HepG2 (cell line): ENCODE measurements around the gene IL11RA.

Source experiments
- CREM ChIP-seq, 2 experiments: sonication (generic) in 1 of 2; formaldehyde crosslinking in 1 of 2; IDR thresholded peaks; 2 replicates each; pipeline versions ENCODE4 v1.4.0 to v1.6.1; 2016 to 2020; ENCODE audit warnings: antibody characterized with exemption in 1 of 2, mild to moderate bottlenecking in 1 of 2, missing genetic modification reagents in 1 of 2
- CTCF ChIP-seq: sonication (generic); formaldehyde crosslinking; IDR thresholded peaks from 2 replicates; pipeline ENCODE4 v1.5.0; 2020; ENCODE audit warnings: mild to moderate bottlenecking, missing genetic modification reagents, moderate library complexity
- MYC ChIP-seq: sonication (generic); formaldehyde crosslinking; IDR thresholded peaks from 2 replicates; pipeline ENCODE4 v1.9.0; 2021; ENCODE audit warnings: missing genetic modification reagents, borderline replicate concordance
- SMC3 ChIP-seq: IDR thresholded peaks from 2 replicates; pipeline ENCODE4 v1.6.1; 2011; ENCODE audit warnings: low read length, improper control_type of control experiment
- SRF ChIP-seq: IDR thresholded peaks from 2 replicates; pipeline ENCODE4 v1.6.1; 2011; ENCODE audit warnings: mild to moderate bottlenecking, low read depth, low read length, moderate library complexity
- ZNF83 ChIP-seq: sonication (generic); formaldehyde crosslinking; IDR thresholded peaks from 2 replicates; pipeline ENCODE4 v1.4.0; 2020; ENCODE audit warnings: missing genetic modification reagents, mild to moderate bottlenecking, borderline replicate concordance

GRCh38 chr9:34689116-34689470 lies 37.1 kb downstream of the IL11RA start:
- TF ChIP-seq SRF (no peak), CTCF (CRISPR knock-in tag) (no peak), SMC3 (no peak), ZNF83 (no peak), MYC (CRISPR knock-in tag) (no peak), CREM (IDR thresholded peaks at IDR 0.05) (no peak), CREM (CRISPR knock-in tag; IDR thresholded peaks at IDR 0.05) (no peak)
